ENCODE data around the gene ZNF14. TPM values are rescaled to one million over a fixed set of nuclear protein-coding genes. Genes with fewer than 3 reads are reported as not detected.
"Not testable (repeated sequence)": the region's sequence is repeated elsewhere in the genome, so short reads cannot be mapped to it uniquely, and the experiment has no call there.

Gene ZNF14
- total and polyA plus RNA-seq, 2 experiments from 2014 or later: 4.6 to 10.2 TPM

GRCh38 chr19:19686119-19686518 is 46.8 kb downstream of the ZNF14 start:
- not testable (repeated sequence) for H3K27me3 Mint-ChIP-seq (ENCODE audit: insufficient read depth, low read depth, poor library complexity); H2AFZ ChIP-seq; H3K9me2 ChIP-seq (ENCODE audit: insufficient read depth); H3K4me3 Mint-ChIP-seq; H3K4me2 ChIP-seq; H3K9me3 Mint-ChIP-seq; H3K27me3 ChIP-seq (ENCODE audit: insufficient read depth); H3K4me1 ChIP-seq (ENCODE audit: insufficient read depth); ATAC-seq; H3F3A ChIP-seq (replicated peaks; ENCODE audit: low read depth); H3K27ac Mint-ChIP-seq; H4K20me1 ChIP-seq (replicated peaks; ENCODE audit: insufficient read depth); H3K79me2 ChIP-seq (replicated peaks; ENCODE audit: insufficient read depth); H3K36me3 ChIP-seq (ENCODE audit: insufficient read depth); H3K27ac ChIP-seq (ENCODE audit: low read depth); H3K4me1 Mint-ChIP-seq; DNase-seq (ENCODE audit: low spot score); H3K4me3 ChIP-seq
- H3K36me3 Mint-ChIP-seq (ENCODE audit: low read depth): peaks cover 40% of the 10 kb centered on the region

- Histone ChIP-seq H3F3A (replicated peaks; ENCODE audit: low read depth) (peaks cover 11% of the 10 kb centered on the region; the same call in 1 of the 2 replicates), H3K27me3 (ENCODE audit: insufficient read depth) (no peaks in the 10 kb centered on the region), H2AFZ (no peak overlapping the region), H3K4me3 (no peak overlapping the region), H3K79me2 (replicated peaks; ENCODE audit: insufficient read depth) (peaks cover 49% of the 10 kb centered on the region), H3K36me3 (ENCODE audit: insufficient read depth) (peaks cover 57% of the 10 kb centered on the region), H4K20me1 (replicated peaks; ENCODE audit: insufficient read depth) (peaks cover 30% of the 10 kb centered on the region), H3K9me2 (ENCODE audit: insufficient read depth) (no peaks in the 10 kb centered on the region; the same call in 1 of the 2 replicates), H3K4me1 (ENCODE audit: insufficient read depth) (no peaks in the 10 kb centered on the region), H3K27ac (ENCODE audit: low read depth) (no peak overlapping the region), H3K4me2 (no peak overlapping the region)
- Mint-ChIP-seq H3K36me3 (ENCODE audit: low read depth) (peaks cover 91% of the 10 kb centered on the region), H3K4me1 (peaks cover 6% of the 10 kb centered on the region; the same call in 1 of the 3 replicates), H3K27me3 (ENCODE audit: insufficient read depth, low read depth, poor library complexity) (peaks cover 3% of the 10 kb centered on the region), H3K9me3 (peaks cover 24% of the 10 kb centered on the region), H3K27ac (no peak overlapping the region), H3K4me3 (no peak overlapping the region)
- TF ChIP-seq JUNB (IDR thresholded peaks at IDR 0.05; ENCODE audit: unreplicated experiment) (no peak), ZNF114 (CRISPR knock-in tag; IDR thresholded peaks at IDR 0.05) (no peak), ETS1 (IDR thresholded peaks at IDR 0.05) (no peak), EZH2 (IDR thresholded peaks at IDR 0.05; ENCODE audit: low read depth, unreplicated experiment) (no peak), CREB1 (CRISPR knock-in tag; IDR thresholded peaks at IDR 0.05; ENCODE audit: low read depth) (no peak), ZNF462 (CRISPR knock-in tag; IDR thresholded peaks at IDR 0.05) (no peak), NANOG (IDR thresholded peaks at IDR 0.05; ENCODE audit: borderline replicate concordance) (no peak), EZH2phosphoT487 (IDR thresholded peaks at IDR 0.05; ENCODE audit: unreplicated experiment) (no peak), CTCF (conservative IDR thresholded peaks at IDR 0.05; ENCODE audit: low read depth in 2 of 2) (no peak), POLR2AphosphoS5 (IDR thresholded peaks at IDR 0.05; ENCODE audit: low read depth) (no peak)
- no peak for DNase-seq (ENCODE audit: low spot score)
- no peak for ATAC-seq
Measured at GRCh38 chr19:19679176-19680073, 53.5 kb downstream of the ZNF14 start.

All from GM23338 (cell line).